GM10266 (cell line): ENCODE results near the gene KLHDC9.
A peak's percentile ranks its signal among the peaks of the same experiment; 100 is the strongest.

Source experiments
- DNase-seq: peaks from one replicate; pipeline ENCODE4 v3.0.0; 2012; ENCODE audit errors: extremely low spot score
- TF ChIP-seq, protein P1 (sequence below): IDR thresholded peaks from 2 replicates; pipeline ENCODE4 v1.5.1; 2012; ENCODE audit warnings: mild to moderate bottlenecking, low read depth; ENCODE audit not compliant: control insufficient read depth, insufficient read depth; ENCODE audit errors: missing control alignments

Gene KLHDC9

DNA sequence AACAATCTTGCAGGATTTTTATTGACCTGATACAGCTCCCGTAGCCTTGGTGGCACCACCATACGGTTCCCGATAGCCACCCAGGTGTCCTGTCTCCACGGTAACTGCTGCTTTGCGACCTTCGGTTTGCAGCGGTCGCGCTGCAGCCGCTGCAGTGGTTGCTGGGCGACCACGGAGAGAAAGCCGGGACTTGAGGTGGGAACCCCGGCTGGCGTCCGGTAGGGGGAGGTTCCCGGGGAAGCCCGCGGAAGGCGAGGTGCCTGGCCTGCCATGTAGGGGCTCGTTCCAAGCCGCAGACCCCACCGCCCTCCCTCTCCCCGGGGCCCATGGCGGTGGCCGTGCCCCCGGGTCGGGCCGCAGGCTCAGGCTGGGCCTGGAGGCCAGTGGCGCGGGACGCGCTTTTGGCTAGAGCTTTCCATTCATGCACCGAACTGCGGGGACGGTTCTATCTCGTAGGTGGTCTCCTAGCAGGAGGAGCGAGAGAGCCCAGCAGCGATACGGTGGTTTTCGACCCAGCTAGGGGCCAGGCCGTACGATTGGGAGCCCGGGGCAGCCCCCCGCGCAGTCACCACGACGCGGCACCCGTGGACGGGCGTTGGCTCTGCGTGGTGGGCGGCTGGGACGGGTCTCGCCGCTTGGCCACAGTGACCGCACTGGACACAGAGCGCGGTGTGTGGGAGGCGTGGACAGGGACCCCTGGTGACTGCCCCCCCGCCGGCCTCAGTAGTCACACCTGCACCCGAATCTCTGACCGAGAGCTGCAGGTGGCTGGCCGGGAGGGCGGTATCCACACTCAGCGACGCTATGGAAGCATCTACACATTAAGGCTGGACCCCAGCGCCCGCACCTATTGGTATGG, at the start of gene KLHDC9:
Gene KLHDC9 (plus strand): TSS at position 152 of the 859 bp plus-strand sequence. CDS start 175 bp downstream, at position 327.
- TF ChIP-seq, protein P1, sequence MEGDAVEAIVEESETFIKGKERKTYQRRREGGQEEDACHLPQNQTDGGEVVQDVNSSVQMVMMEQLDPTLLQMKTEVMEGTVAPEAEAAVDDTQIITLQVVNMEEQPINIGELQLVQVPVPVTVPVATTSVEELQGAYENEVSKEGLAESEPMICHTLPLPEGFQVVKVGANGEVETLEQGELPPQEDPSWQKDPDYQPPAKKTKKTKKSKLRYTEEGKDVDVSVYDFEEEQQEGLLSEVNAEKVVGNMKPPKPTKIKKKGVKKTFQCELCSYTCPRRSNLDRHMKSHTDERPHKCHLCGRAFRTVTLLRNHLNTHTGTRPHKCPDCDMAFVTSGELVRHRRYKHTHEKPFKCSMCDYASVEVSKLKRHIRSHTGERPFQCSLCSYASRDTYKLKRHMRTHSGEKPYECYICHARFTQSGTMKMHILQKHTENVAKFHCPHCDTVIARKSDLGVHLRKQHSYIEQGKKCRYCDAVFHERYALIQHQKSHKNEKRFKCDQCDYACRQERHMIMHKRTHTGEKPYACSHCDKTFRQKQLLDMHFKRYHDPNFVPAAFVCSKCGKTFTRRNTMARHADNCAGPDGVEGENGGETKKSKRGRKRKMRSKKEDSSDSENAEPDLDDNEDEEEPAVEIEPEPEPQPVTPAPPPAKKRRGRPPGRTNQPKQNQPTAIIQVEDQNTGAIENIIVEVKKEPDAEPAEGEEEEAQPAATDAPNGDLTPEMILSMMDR, result no peak
- DNase-seq, result peak; percentile 96

- no peak for DNase-seq
- TF ChIP-seq, protein P1, result no peak
Measured at GRCh38 chr1:161048949-161049722, 49.0 kb upstream of the KLHDC9 start.

GRCh38 chr1:161051219-161051618, 46.9 kb upstream of the KLHDC9 start:
- TF ChIP-seq, protein P1, result no peak
- no peak for DNase-seq

- TF ChIP-seq, protein P1, result no peak
- DNase-seq, result no peak
Measured at GRCh38 chr1:161052899-161053298, 45.3 kb upstream of the KLHDC9 start.

- TF ChIP-seq, protein P1, result no peak
- no peak for DNase-seq
Measured at GRCh38 chr1:161054232-161054631, 43.9 kb upstream of the KLHDC9 start.

DNA sequence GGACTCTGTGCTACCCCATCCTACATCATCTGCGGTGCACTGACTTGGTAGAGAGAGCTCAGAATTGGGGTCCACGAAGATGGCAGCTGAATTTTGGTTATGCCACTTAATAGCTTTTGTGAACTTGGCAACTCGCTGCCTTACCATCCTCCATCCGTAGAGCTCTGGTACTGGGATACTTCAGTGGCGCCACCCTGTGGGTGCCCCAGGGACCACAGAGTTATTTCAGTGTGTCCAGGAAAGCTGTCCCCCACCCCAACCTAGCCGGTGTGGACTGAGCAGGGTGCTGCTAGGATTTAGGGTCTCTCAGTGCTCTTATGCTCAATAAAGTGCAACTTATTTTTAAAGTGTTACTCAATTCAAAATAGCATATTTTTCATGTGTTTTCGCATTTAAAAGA, 43.4 kb upstream of the KLHDC9 start:
- DNase-seq, result no peak
- TF ChIP-seq, protein P1, result peak; percentile 20

GRCh38 chr1:161059293-161059692, 38.9 kb upstream of the KLHDC9 start:
- TF ChIP-seq, protein P1, result no peak
- DNase-seq, result no peak
